RPMI7951 (cell line): Measurements from ENCODE around the gene TOM1. TPM values are rescaled to one million over a fixed set of nuclear protein-coding genes. Genes with fewer than 3 reads are reported as not detected.

Experiments
- DNase-seq: peaks from one replicate; pipeline ENCODE4 v3.0.0-alpha.2; 2012; ENCODE audit warnings: low read depth
- total RNA-seq: library from RNA; depleted of rRNA; stranded (reverse); fragments of >200 nt; shearing (Covaris generic); gene quantifications from 2 replicates; pipeline ENCODE4 v1.2.3, GENCODE V29; 2014

TOM1 gene
- total RNA-seq, 1 experiment from 2014 or later, result 19.7 TPM

GRCh38 chr22:35307372-35307771 is 7.7 kb downstream of the TOM1 start:
- DNase-seq, result no peak

- no peak for DNase-seq
Measured at GRCh38 chr22:35307892-35308291, 8.2 kb downstream of the TOM1 start.

- no peak for DNase-seq
Measured at GRCh38 chr22:35308480-35309021, 8.9 kb downstream of the TOM1 start.

GRCh38 chr22:35310556-35311550 is 11.2 kb downstream of the TOM1 start:
- DNase-seq, result no peak

- DNase-seq, result no peak
Measured at GRCh38 chr22:35311551-35311999, 11.9 kb downstream of the TOM1 start.

GRCh38 chr22:35312198-35313059 is 12.7 kb downstream of the TOM1 start:
- peak; percentile 56 for DNase-seq

- DNase-seq, result peak; percentile 84
Measured at GRCh38 chr22:35313311-35314121, 13.8 kb downstream of the TOM1 start.

- DNase-seq, result no peak
Measured at GRCh38 chr22:35314161-35314942, 14.7 kb downstream of the TOM1 start.

GRCh38 chr22:35315141-35315854 is 15.6 kb downstream of the TOM1 start:
- DNase-seq, result no peak

- no peak for DNase-seq
Measured at GRCh38 chr22:35315855-35316745, 16.4 kb downstream of the TOM1 start.

GRCh38 chr22:35316751-35317150 is 17.1 kb downstream of the TOM1 start:
- DNase-seq, result no peak

GRCh38 chr22:35317680-35318290 is 18.1 kb downstream of the TOM1 start:
- no peak for DNase-seq

GRCh38 chr22:35318346-35319215 is 18.9 kb downstream of the TOM1 start:
- no peak for DNase-seq

GRCh38 chr22:35319244-35319985 is 19.7 kb downstream of the TOM1 start:
- no peak for DNase-seq

- DNase-seq, result no peak
Measured at GRCh38 chr22:35322126-35322525, 22.4 kb downstream of the TOM1 start.

GRCh38 chr22:35322893-35323292 is 23.2 kb downstream of the TOM1 start:
- DNase-seq, result no peak

- no peak for DNase-seq
Measured at GRCh38 chr22:35323305-35323704, 23.6 kb downstream of the TOM1 start.
